Parathyroid adenoma (tissue), 2 donors: ENCODE results near the gene METTL13.

Source experiments
- H2AFZ ChIP-seq: fragments of 300-600 bp; sonication (generic); one replicate; pipeline ENCODE4 v1.7.0; 2017; ENCODE audit warnings: antibody characterized with exemption, mild to moderate bottlenecking
- H3K27ac ChIP-seq: fragments of 300-600 bp; sonication (generic); one replicate; pipeline ENCODE4 v1.7.0; 2017
- H3K27me3 ChIP-seq: fragments of 300-600 bp; sonication (generic); one replicate; pipeline ENCODE4 v1.7.0; 2017; ENCODE audit warnings: low read length; ENCODE audit not compliant: control insufficient read depth, insufficient read depth
- H3K36me3 ChIP-seq: fragments of 300-600 bp; sonication (generic); one replicate; pipeline ENCODE4 v1.7.0; 2017; ENCODE audit warnings: low read length; ENCODE audit not compliant: control insufficient read depth, insufficient read depth
- H3K4me1 ChIP-seq: fragments of 300-600 bp; sonication (generic); one replicate; pipeline ENCODE4 v1.7.0; 2017; ENCODE audit warnings: control low read depth
- H3K4me2 ChIP-seq: fragments of 300-600 bp; sonication (generic); one replicate; pipeline ENCODE4 v1.7.0; 2017; ENCODE audit warnings: low read length
- H3K4me3 ChIP-seq: fragments of 300-600 bp; sonication (generic); one replicate; pipeline ENCODE4 v1.7.0; 2017; ENCODE audit warnings: low read depth, low read length
- H3K79me2 ChIP-seq: fragments of 300-600 bp; sonication (generic); one replicate; pipeline ENCODE4 v1.7.0; 2017; ENCODE audit warnings: control low read depth
- H3K9ac ChIP-seq: fragments of 300-600 bp; sonication (generic); one replicate; pipeline ENCODE4 v1.7.0; 2017; ENCODE audit warnings: mild to moderate bottlenecking
- H3K9me3 ChIP-seq: fragments of 300-600 bp; sonication (generic); one replicate; pipeline ENCODE4 v1.7.0; 2017; ENCODE audit warnings: low read length; ENCODE audit not compliant: control insufficient read depth
- CTCF ChIP-seq: fragments of 300-600 bp; sonication (generic); IDR thresholded peaks from one replicate; pipeline ENCODE4 v1.7.0; 2017; ENCODE audit warnings: antibody characterized with exemption, mild to moderate bottlenecking
- donor health status: primary hyperparathyroidism.

The METTL13 gene

GRCh38 chr1:171762143-171762563, 19.3 kb upstream of the METTL13 start:
- Histone ChIP-seq H3K27me3 (no peaks in the 10 kb centered on the region), H2AFZ (no peak overlapping the region), H3K4me2 (no peak overlapping the region), H3K9ac (no peak overlapping the region), H3K9me3 (no peaks in the 10 kb centered on the region), H3K79me2 (no peaks in the 10 kb centered on the region), H3K4me1 (no peaks in the 10 kb centered on the region), H3K27ac (no peak overlapping the region), H3K36me3 (no peaks in the 10 kb centered on the region), H3K4me3 (no peak overlapping the region)
- TF ChIP-seq CTCF: no peak

GRCh38 chr1:171763764-171764163, 17.7 kb upstream of the METTL13 start:
- TF ChIP-seq CTCF: no peak
- H3K27ac ChIP-seq: no peak overlapping the region
- H3K9me3 ChIP-seq: no peaks in the 10 kb centered on the region
- H3K79me2 ChIP-seq: no peaks in the 10 kb centered on the region
- no peaks in the 10 kb centered on the region for H3K27me3 ChIP-seq
- no peaks in the 10 kb centered on the region for H3K4me1 ChIP-seq
- no peak overlapping the region for H3K9ac ChIP-seq
- H3K4me3 ChIP-seq: no peak overlapping the region
- no peak overlapping the region for H2AFZ ChIP-seq
- H3K4me2 ChIP-seq: no peak overlapping the region
- H3K36me3 ChIP-seq: no peaks in the 10 kb centered on the region

- no peak overlapping the region for H2AFZ ChIP-seq
- no peaks in the 10 kb centered on the region for H3K4me1 ChIP-seq
- no peak overlapping the region for H3K9ac ChIP-seq
- no peaks in the 10 kb centered on the region for H3K9me3 ChIP-seq
- no peak overlapping the region for H3K4me2 ChIP-seq
- no peak overlapping the region for H3K27ac ChIP-seq
- no peak for TF ChIP-seq CTCF
- H3K27me3 ChIP-seq: no peaks in the 10 kb centered on the region
- H3K4me3 ChIP-seq: no peak overlapping the region
- no peaks in the 10 kb centered on the region for H3K79me2 ChIP-seq
- no peaks in the 10 kb centered on the region for H3K36me3 ChIP-seq
Measured at GRCh38 chr1:171769171-171769570, 12.3 kb upstream of the METTL13 start.

- Histone ChIP-seq H3K4me2 (no peak overlapping the region), H3K9me3 (no peaks in the 10 kb centered on the region), H3K4me3 (no peak overlapping the region), H2AFZ (no peak overlapping the region), H3K79me2 (no peaks in the 10 kb centered on the region), H3K27me3 (no peaks in the 10 kb centered on the region), H3K4me1 (no peaks in the 10 kb centered on the region), H3K36me3 (no peaks in the 10 kb centered on the region), H3K9ac (no peak overlapping the region), H3K27ac (no peak overlapping the region)
- no peak for TF ChIP-seq CTCF
Measured at GRCh38 chr1:171769754-171770153, 11.7 kb upstream of the METTL13 start.

- no peak overlapping the region for H3K9ac ChIP-seq
- TF ChIP-seq CTCF: no peak
- no peaks in the 10 kb centered on the region for H3K4me1 ChIP-seq
- no peaks in the 10 kb centered on the region for H3K9me3 ChIP-seq
- H3K4me2 ChIP-seq: no peak overlapping the region
- H3K27me3 ChIP-seq: no peaks in the 10 kb centered on the region
- H3K4me3 ChIP-seq: no peak overlapping the region
- no peak overlapping the region for H3K27ac ChIP-seq
- no peak overlapping the region for H2AFZ ChIP-seq
- H3K36me3 ChIP-seq: no peaks in the 10 kb centered on the region
- H3K79me2 ChIP-seq: no peaks in the 10 kb centered on the region
Measured at GRCh38 chr1:171772312-171772711, 9.1 kb upstream of the METTL13 start.
